OCI-LY3 (cell line): Measurements from ENCODE around the gene VTCN1.

Experiments
- H2AFZ ChIP-seq: fragments of 200-600, 300-600 bp; shearing (Covaris generic); 2 replicates; pipeline ENCODE4 v1.6.0; 2014; ENCODE audit warnings: antibody characterized with exemption, low read depth, low read length
- H3K27ac ChIP-seq: fragments of 200-600, 300-600 bp; sonication (generic); 2 replicates; pipeline ENCODE4 v1.5.1; 2014; ENCODE audit warnings: mild to moderate bottlenecking, low read length, moderate library complexity, mixed read lengths
- H3K27me3 ChIP-seq: fragments of 200-600, 300-600 bp; sonication (generic); 2 replicates; pipeline ENCODE4 v1.6.1; 2014; ENCODE audit warnings: low read depth, low read length, mixed read lengths
- H3K36me3 ChIP-seq: fragments of 200-600, 300-600 bp; sonication (generic); replicated peaks from 2 replicates; pipeline ENCODE3; 2014; ENCODE audit warnings: low read depth, low read length, mixed read lengths
- H3K4me1 ChIP-seq: fragments of 300-600, 200-600 bp; sonication (generic); 2 replicates; pipeline ENCODE4 v1.6.1; 2014; ENCODE audit warnings: low read length, mixed read lengths
- H3K4me2 ChIP-seq: fragments of 200-600, 300-600 bp; sonication (generic); 2 replicates; pipeline ENCODE4 v1.6.1; 2014; ENCODE audit warnings: low read length, mixed read lengths
- H3K4me3 ChIP-seq: fragments of 300-600, 200-600 bp; sonication (generic); 2 replicates; pipeline ENCODE4 v1.5.1; 2014; ENCODE audit warnings: antibody characterized with exemption, mild to moderate bottlenecking, low read length, moderate library complexity
- H3K79me2 ChIP-seq: fragments of 300-600, 200-600 bp; shearing (Covaris generic); 2 replicates; pipeline ENCODE4 v1.6.1; 2014; ENCODE audit warnings: mild to moderate bottlenecking, low read length, mixed read lengths
- H3K9ac ChIP-seq: fragments of 300-600, 200-600 bp; shearing (Covaris generic); 2 replicates; pipeline ENCODE4 v1.6.0; 2014; ENCODE audit warnings: mild to moderate bottlenecking, low read length, moderate library complexity
- H3K9me3 ChIP-seq: fragments of 200-600, 300-600 bp; shearing (Covaris generic); 2 replicates; pipeline ENCODE4 v1.6.1; 2014; ENCODE audit warnings: low read length, mixed read lengths; ENCODE audit not compliant: insufficient read depth
- H4K20me1 ChIP-seq: fragments of 200-600, 300-600 bp; sonication (generic); 2 replicates; pipeline ENCODE4 v1.6.1; 2016; ENCODE audit warnings: low read length, mixed read lengths; ENCODE audit not compliant: insufficient read depth
- EZH2phosphoT487 ChIP-seq: fragments of 200-600 bp; shearing (Covaris generic); IDR thresholded peaks from 2 replicates; pipeline ENCODE4 v1.6.1; 2018; ENCODE audit warnings: antibody characterized with exemption, mixed run types, low read depth
- TF ChIP-seq, protein P1 (sequence below): fragments of 200-600, 300-600 bp; sonication (generic); IDR thresholded peaks from 2 replicates; pipeline ENCODE4 v1.5.1; 2014; ENCODE audit warnings: antibody characterized with exemption, low read length, low read depth

The VTCN1 gene

GRCh38 chr1:117094841-117095604 is 115.7 kb downstream of the VTCN1 start:
- Histone ChIP-seq H3K4me2 (no peak overlapping the region), H2AFZ (no peak overlapping the region), H4K20me1 (no peaks in the 10 kb centered on the region), H3K4me3 (no peak overlapping the region), H3K9ac (no peak overlapping the region), H3K27ac (no peak overlapping the region), H3K36me3 (peaks cover 62% of the 10 kb centered on the region), H3K27me3 (no peaks in the 10 kb centered on the region), H3K79me2 (no peaks in the 10 kb centered on the region), H3K9me3 (no peaks in the 10 kb centered on the region), H3K4me1 (no peaks in the 10 kb centered on the region)
- TF ChIP-seq, protein P1, sequence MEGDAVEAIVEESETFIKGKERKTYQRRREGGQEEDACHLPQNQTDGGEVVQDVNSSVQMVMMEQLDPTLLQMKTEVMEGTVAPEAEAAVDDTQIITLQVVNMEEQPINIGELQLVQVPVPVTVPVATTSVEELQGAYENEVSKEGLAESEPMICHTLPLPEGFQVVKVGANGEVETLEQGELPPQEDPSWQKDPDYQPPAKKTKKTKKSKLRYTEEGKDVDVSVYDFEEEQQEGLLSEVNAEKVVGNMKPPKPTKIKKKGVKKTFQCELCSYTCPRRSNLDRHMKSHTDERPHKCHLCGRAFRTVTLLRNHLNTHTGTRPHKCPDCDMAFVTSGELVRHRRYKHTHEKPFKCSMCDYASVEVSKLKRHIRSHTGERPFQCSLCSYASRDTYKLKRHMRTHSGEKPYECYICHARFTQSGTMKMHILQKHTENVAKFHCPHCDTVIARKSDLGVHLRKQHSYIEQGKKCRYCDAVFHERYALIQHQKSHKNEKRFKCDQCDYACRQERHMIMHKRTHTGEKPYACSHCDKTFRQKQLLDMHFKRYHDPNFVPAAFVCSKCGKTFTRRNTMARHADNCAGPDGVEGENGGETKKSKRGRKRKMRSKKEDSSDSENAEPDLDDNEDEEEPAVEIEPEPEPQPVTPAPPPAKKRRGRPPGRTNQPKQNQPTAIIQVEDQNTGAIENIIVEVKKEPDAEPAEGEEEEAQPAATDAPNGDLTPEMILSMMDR: no peak
- TF ChIP-seq EZH2phosphoT487: no peak

- H3K9me3 ChIP-seq: no peaks in the 10 kb centered on the region
- peaks cover 59% of the 10 kb centered on the region for H3K36me3 ChIP-seq
- H3K9ac ChIP-seq: no peak overlapping the region
Observed at GRCh38 chr1:117093870-117094621, 116.7 kb downstream of the VTCN1 start.

More at GRCh38 chr1:117093870-117094621, 116.7 kb downstream of the VTCN1 start:
- TF ChIP-seq EZH2phosphoT487: no peak
- TF ChIP-seq, protein P1: no peak
- Histone ChIP-seq H2AFZ (no peak overlapping the region), H3K79me2 (no peaks in the 10 kb centered on the region), H3K27ac (no peak overlapping the region), H4K20me1 (no peaks in the 10 kb centered on the region), H3K4me3 (no peak overlapping the region), H3K4me2 (no peak overlapping the region), H3K4me1 (no peaks in the 10 kb centered on the region), H3K27me3 (no peaks in the 10 kb centered on the region)
